MM.1S (cell line): ENCODE results near the gene SCARF2.

ENCODE experiments used
- CTCF ChIP-seq: fragments of 300-600 bp; sonication (generic); IDR thresholded peaks from 2 replicates; pipeline ENCODE4 v1.5.1; 2016; ENCODE audit warnings: antibody characterized with exemption, low read length, mixed read lengths
- EZH2 ChIP-seq: fragments of 300-600 bp; sonication (generic); optimal IDR thresholded peaks from 2 replicates; pipeline ENCODE3; 2017; ENCODE audit warnings: low read depth, mild to moderate bottlenecking, antibody characterized with exemption, low read length, mixed read lengths
- EZH2phosphoT487 ChIP-seq: fragments of 300-600 bp; sonication (generic); IDR thresholded peaks from 2 replicates; pipeline ENCODE4 v1.6.1; 2018; ENCODE audit warnings: antibody characterized with exemption, low read length

- no peak for TF ChIP-seq CTCF
- TF ChIP-seq EZH2: no peak
- no peak for TF ChIP-seq EZH2phosphoT487
Observed at GRCh38 chr22:20425566-20426258, 11.9 kb downstream of the SCARF2 start.
